ENCODE measurements around the gene CFAP161.

CFAP161 gene

DNA sequence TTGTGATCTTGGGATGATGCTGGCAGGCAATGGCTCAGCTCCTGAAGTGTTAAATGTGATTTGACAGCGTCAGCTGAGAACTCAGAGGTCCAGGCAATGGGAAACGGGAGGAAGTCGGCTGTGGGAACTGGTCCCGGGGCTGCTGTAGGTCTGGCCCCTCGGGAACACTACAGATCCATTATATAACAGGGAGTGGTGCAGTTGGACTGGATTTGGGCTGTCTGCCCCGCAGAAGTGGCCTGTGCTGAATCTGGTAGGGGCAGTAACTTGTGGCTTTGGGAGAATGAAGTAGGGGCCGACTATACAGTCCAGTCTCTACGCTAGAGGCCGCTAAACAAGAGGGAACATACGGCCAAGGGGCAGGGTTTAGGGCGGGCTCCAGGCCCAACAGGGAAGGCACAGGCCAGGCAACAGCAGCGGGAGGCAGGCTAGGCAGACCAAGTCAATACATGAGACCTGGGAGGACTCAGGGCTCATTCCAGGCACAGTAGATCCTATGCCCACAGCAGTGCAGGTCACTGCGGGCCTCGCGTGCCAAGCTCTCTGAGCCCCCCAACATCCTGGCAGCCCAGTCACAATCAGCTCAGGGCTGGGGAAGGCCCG, 42.3 kb downstream of the CFAP161 start:
- DNase-seq = no peak
- H3K27me3 Mint-ChIP-seq = peaks cover 4% of the 10 kb centered on the region
- no peaks in the 10 kb centered on the region for H3K4me1 Mint-ChIP-seq (ENCODE audit: low read depth)
- H3K36me3 Mint-ChIP-seq (ENCODE audit: low read depth) = no peaks in the 10 kb centered on the region
- no peak overlapping the region for H3K4me3 Mint-ChIP-seq
- no peak overlapping the region for H3K27ac Mint-ChIP-seq
- no peaks in the 10 kb centered on the region for H3K9me3 Mint-ChIP-seq

DNA sequence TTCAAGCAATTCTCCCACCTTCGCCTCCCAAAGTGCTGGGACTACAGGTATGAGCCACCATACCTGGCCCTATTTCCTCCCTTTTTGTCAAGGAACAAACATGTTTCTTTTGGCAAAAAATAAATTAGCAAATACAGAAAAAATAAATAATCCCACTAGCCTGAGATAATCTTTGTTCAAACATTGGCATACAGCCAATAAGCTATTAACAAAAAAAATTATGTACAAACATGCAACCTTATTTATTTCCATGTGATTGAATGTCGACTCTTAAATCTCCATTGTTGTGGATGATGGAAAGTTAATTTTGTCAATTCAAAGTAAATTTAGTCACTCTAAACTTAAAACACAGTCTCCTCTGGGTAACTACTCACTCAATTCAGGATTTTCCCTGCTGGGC, 44.3 kb downstream of the CFAP161 start:
- Mint-ChIP-seq H3K4me1 (ENCODE audit: low read depth) (peaks cover 14% of the 10 kb centered on the region), H3K9me3 (no peaks in the 10 kb centered on the region), H3K27ac (no peak overlapping the region), H3K36me3 (ENCODE audit: low read depth) (no peaks in the 10 kb centered on the region), H3K27me3 (peaks cover 19% of the 10 kb centered on the region), H3K4me3 (no peak overlapping the region)
- no peak for DNase-seq

DNA sequence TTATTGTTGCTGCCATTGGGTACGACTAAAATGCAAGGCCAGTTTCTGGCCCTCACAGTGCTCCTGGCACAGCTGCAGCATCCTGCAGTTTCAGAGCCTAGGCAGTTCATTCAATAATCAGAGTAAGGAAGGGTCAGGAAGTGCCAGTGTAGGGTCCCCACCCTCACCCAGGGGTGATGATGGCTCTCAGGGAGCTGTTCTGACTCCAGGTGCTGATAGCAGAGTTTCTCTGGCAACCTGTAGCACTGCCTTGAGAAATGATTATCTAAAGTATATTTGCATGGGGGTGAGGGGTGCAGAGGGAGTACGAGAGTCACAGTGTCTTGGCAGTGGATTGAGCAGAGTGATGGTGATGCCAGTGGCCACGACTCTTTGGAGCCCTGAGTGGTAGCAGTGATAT, 47.1 kb downstream of the CFAP161 start:
- peaks cover 27% of the 10 kb centered on the region for H3K4me1 Mint-ChIP-seq (ENCODE audit: low read depth)
- H3K36me3 Mint-ChIP-seq (ENCODE audit: low read depth) = no peaks in the 10 kb centered on the region
- H3K9me3 Mint-ChIP-seq = no peaks in the 10 kb centered on the region
- no peak overlapping the region for H3K27ac Mint-ChIP-seq
- no peak overlapping the region for H3K4me3 Mint-ChIP-seq
- peaks cover 28% of the 10 kb centered on the region for H3K27me3 Mint-ChIP-seq
- DNase-seq = no peak

DNA sequence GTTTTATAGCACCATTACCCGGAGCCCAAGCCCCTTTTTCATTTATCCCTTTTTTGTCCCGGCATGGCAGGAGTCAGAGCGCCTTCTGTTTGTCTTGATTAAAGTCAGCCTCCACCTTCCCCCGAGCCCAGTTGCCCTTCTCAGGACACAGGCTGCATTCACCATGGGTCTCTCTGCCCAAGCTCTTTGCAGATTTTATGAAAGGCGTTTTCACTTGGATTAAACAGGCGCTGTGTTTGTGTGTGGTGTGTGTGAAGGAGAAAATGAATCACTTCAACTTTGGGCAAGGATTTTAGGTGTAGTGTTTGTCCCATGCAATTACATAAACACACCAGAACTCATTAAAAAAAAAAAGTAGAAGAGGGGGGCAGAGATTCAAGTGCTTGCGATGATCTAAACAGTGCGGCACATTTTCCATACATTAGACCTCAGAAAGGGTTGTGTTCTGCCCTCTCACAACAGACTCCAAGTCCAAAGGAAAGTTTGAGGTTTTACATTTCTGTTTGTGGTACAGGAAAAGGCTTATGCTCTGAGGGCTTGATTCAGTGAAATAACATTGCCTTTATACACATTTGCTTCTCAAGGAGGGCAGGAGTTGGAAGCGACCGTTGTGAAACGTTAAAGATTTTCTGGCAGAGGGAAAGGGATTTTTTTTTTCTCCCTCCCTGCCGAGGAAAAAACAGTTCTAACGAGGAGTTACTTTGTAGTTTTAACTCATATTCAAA, 48.1 kb downstream of the CFAP161 start:
- Mint-ChIP-seq H3K27me3 (peaks cover 28% of the 10 kb centered on the region), H3K27ac (no peak overlapping the region), H3K9me3 (no peaks in the 10 kb centered on the region), H3K4me1 (ENCODE audit: low read depth) (peaks cover 27% of the 10 kb centered on the region), H3K4me3 (no peak overlapping the region), H3K36me3 (ENCODE audit: low read depth) (no peaks in the 10 kb centered on the region)
- DNase-seq = no peak

DNA sequence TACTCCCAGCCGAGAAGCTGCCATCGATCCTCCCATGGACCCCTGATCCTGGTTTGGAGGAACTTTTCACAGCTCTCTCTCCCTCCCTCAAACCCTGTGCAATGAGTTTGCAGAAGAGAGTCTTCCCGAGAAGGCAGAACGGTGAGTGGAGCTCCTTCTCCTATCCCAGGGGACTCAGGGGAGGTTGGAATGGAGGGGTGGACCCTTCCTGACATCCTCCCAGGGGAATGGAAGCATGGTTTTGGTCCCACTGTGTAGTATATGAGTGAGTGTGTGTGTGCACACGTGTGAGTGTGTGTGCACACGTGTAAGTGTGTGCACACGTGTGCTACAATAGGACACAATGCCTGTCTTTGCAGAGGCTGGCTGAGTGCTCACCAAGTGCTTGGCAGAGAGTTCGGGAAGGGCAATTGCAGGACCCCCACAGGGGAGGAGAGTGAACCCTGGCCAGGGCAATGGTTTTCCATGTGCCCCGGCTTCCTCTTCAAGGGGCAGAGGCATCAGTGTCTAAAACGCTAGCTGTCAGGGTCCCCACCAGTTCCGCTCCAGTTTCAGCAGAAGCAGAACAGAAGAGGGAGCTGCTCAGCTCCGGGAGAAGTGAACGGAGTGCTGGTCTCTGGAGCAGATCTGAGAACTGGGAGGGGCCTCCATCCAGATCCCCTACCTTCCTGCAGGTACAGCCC, 48.8 kb downstream of the CFAP161 start:
- H3K9me3 Mint-ChIP-seq = no peaks in the 10 kb centered on the region
- H3K27me3 Mint-ChIP-seq = peaks cover 28% of the 10 kb centered on the region
- H3K4me1 Mint-ChIP-seq (ENCODE audit: low read depth) = peaks cover 27% of the 10 kb centered on the region
- DNase-seq = no peak
- H3K4me3 Mint-ChIP-seq = no peak overlapping the region
- no peak overlapping the region for H3K27ac Mint-ChIP-seq
- H3K36me3 Mint-ChIP-seq (ENCODE audit: low read depth) = no peaks in the 10 kb centered on the region

DNA sequence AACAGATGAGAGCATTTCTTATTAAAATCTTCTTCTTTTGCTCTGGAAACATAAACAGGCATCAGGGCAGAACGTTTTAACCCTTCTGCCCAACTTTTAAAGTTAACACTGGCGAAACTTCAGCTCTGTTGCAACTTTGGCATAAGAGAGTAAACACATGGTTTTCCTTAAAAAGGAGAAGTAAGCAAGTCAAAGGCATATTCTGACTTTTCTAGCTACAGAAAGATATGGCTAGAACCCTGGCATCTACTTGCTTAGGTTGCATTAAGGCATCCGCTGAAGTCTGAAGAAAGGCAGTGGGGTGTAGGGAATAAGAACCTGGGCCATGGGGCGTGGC, 49.3 kb downstream of the CFAP161 start:
- Mint-ChIP-seq H3K9me3 (no peaks in the 10 kb centered on the region), H3K36me3 (ENCODE audit: low read depth) (no peaks in the 10 kb centered on the region), H3K27me3 (peaks cover 28% of the 10 kb centered on the region), H3K4me1 (ENCODE audit: low read depth) (peaks cover 27% of the 10 kb centered on the region), H3K27ac (no peak overlapping the region), H3K4me3 (no peak overlapping the region)
- no peak for DNase-seq

DNA sequence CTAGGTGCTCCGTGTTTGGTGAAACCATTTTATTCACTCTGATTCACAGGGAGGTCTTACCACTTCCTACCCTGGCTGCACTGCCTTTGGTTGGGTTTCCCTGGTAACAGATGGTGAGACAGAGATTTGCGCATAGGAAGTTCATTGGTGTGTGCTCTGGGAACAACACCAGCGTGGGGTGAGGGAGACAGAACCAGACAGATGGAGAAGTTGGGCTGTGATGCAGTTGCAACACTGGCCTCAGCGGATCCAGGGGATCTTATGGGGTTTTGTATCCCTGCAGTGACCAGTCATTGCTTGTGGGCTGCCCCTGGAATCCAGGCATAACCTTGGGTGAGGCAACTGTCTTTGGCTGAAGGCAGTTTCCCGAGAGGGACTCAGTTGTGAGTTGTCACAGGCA, 50.1 kb downstream of the CFAP161 start:
- H3K36me3 Mint-ChIP-seq (ENCODE audit: low read depth) = no peaks in the 10 kb centered on the region
- no peak overlapping the region for H3K27ac Mint-ChIP-seq
- no peak overlapping the region for H3K4me3 Mint-ChIP-seq

DNA sequence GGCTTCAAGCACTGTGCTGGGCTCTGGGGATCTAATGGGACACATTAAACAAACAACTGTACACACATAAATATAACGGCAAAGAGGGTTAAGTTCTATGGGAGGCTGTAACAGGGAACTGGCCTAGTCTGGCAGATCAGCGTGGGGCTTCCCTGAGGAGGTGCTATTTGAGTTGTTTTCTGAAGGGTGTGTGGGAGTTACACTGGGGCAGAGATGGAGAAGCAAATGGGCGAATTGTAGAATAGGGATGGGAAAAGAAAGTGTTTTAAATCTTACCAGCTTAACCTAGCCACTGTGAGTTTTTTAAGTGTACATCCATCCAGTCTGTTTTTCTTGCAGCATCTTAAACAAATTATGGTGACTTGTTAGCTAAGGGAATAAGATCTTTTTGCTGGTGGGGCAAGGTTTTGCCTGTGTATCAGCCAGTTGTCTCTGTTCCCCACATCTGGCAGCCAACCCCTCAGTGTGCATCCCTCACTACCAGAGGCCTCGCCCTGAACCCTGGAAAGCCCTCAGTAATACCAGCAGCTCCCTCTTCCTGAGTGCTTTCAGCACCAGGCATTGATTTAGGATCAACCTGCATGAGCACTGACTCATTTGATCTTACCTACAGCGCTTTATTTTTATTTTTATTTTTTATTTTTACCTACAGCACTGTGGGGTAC, 51.7 kb downstream of the CFAP161 start:
- no peaks in the 10 kb centered on the region for H3K36me3 Mint-ChIP-seq (ENCODE audit: low read depth)
- H3K9me3 Mint-ChIP-seq = no peaks in the 10 kb centered on the region
- no peak overlapping the region for H3K27ac Mint-ChIP-seq
- no peak overlapping the region for H3K4me3 Mint-ChIP-seq
- peaks cover 27% of the 10 kb centered on the region for H3K4me1 Mint-ChIP-seq (ENCODE audit: low read depth)
- peaks cover 28% of the 10 kb centered on the region for H3K27me3 Mint-ChIP-seq
- DNase-seq = no peak

More for the DNA sequence above, 50.1 kb downstream of the CFAP161 start:
- Mint-ChIP-seq H3K27me3 (peaks cover 28% of the 10 kb centered on the region), H3K9me3 (no peaks in the 10 kb centered on the region), H3K4me1 (ENCODE audit: low read depth) (peaks cover 27% of the 10 kb centered on the region)
- DNase-seq = no peak

DNA sequence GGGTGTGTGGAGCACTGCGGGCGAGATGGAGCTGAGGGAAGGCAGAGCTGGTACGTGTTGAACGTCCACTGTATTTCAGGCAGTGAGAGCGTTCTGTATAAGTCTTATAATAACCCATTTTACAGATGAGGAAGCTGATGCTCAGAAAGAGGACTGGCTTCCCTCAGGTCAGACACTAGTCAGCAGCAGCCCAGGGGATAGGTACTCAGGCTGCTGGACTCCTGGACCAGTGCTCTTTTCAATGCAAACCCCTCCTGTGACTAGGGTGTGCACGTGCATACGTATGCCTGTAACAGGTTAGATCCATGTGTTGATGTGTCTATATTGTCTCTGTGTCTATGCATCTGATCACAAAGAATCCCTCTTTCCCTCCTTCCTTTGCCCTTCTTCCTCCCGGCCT, 54.3 kb downstream of the CFAP161 start:
- Mint-ChIP-seq H3K27me3 (peaks cover 15% of the 10 kb centered on the region), H3K27ac (no peak overlapping the region), H3K9me3 (no peaks in the 10 kb centered on the region), H3K4me3 (no peak overlapping the region), H3K4me1 (ENCODE audit: low read depth) (peaks cover 13% of the 10 kb centered on the region), H3K36me3 (ENCODE audit: low read depth) (no peaks in the 10 kb centered on the region)
- no peak for DNase-seq

DNA sequence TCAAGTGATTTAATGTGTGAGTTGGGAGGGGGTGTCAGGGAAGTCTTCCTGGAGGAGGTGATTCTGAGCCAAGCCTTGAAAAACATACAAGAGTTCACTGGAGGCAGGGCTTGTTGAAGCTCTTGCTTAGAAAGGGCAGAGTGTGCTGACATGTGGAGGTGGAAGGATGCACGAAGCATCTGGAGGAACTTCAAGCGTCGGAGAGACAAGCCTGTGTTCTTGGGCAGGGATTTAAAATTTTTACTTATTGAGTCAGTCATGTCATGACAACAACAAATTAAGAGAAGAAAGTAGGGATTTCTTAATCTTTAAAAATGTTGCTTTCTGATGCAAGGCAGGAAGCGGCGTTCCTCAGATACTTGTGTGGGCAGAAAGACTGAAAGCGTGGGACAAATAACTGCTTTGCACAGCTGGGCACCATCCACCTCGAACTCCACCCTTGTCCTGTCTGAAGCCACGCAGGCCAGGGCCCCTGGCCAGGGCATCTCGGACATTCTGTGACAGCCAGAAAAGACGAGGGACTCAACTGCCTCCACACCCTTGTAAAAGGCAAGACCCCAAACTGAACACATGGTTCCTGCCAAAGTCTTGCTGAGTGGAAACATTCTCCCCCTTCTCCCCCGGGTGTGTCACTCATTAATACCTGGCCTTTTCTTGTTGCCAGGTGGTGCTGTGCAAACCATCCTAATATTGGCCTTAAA, 55.7 kb downstream of the CFAP161 start:
- peaks cover 3% of the 10 kb centered on the region for H3K4me1 Mint-ChIP-seq (ENCODE audit: low read depth)
- H3K4me3 Mint-ChIP-seq = no peak overlapping the region
- no peak for DNase-seq
- H3K27me3 Mint-ChIP-seq = peaks cover 5% of the 10 kb centered on the region
- H3K27ac Mint-ChIP-seq = no peak overlapping the region
- no peaks in the 10 kb centered on the region for H3K36me3 Mint-ChIP-seq (ENCODE audit: low read depth)
- no peaks in the 10 kb centered on the region for H3K9me3 Mint-ChIP-seq

DNA sequence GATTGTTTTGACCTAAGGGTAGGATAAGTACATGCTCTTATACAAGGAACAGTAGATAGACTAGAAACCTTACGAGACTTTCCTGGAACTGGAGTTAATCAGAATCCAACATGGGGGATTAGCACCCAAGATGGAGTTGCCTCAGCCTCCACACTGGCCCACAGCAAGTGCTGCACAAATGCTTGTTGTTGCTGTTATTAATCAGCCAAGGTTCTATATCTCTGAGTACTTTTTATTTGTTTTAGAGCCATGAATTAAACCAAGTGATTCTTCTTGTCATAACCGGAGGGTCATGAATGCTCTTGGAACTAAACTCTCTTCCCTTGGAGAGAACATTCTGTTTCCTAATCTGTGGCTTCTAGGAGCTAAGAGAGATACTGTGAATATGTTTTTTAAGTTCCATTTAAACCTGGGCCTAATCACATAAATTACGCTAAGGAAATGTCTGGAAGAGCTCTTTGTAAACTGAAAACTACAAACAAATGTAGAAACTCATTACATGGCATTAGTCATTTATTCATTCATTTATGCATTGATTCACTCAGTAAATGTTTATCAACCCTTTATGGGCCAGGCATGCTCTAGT, 56.9 kb downstream of the CFAP161 start:
- Mint-ChIP-seq H3K9me3 (no peaks in the 10 kb centered on the region), H3K4me1 (ENCODE audit: low read depth) (peaks cover 4% of the 10 kb centered on the region), H3K27me3 (peaks cover 5% of the 10 kb centered on the region), H3K27ac (no peak overlapping the region), H3K36me3 (ENCODE audit: low read depth) (no peaks in the 10 kb centered on the region), H3K4me3 (no peak overlapping the region)
- DNase-seq = no peak

DNA sequence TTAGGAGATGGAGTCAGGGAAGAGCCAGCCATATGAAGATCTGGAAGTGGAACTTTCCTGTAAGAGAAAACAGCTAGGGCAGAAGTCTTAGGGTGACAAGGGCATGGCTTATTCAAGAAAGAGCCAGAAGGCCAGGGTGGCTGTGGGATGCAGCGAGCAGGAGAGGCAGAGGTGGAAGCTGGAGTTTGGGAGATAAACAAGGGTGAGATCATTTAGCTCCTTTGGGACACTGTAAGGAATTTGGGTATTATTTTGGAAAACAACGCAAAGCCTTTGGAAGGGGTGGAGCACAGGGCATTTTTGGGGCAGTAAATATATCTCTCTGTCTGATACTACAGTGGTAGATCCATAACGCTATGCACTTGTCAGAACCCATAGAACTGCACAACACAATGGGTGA, 57.6 kb downstream of the CFAP161 start:
- peaks cover 4% of the 10 kb centered on the region for H3K4me1 Mint-ChIP-seq (ENCODE audit: low read depth)
- H3K27ac Mint-ChIP-seq = no peak overlapping the region
- peaks cover 5% of the 10 kb centered on the region for H3K27me3 Mint-ChIP-seq
- H3K36me3 Mint-ChIP-seq (ENCODE audit: low read depth) = no peaks in the 10 kb centered on the region
- no peaks in the 10 kb centered on the region for H3K9me3 Mint-ChIP-seq
- no peak overlapping the region for H3K4me3 Mint-ChIP-seq
- no peak for DNase-seq

DNA sequence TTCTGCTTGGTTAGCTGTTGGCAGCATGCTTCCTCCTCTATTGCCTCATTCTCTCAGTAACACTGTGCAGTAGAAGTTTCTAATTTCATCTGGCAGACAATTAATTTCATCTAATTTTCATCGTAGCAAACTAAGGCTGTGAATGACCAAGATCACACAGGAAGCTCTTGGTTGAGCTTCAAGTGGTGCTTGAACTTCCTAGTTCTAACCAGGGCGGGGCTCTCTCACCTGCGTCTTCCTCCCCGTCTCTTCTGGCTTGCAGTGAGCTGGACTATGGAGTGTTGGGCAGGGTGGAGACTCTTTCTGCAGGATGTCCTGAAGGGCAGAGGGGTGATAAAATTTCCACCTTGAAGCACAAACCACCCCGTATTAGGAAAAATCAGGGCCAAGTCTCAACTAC, 60.7 kb downstream of the CFAP161 start:
- DNase-seq = no peak
- Mint-ChIP-seq H3K4me1 (ENCODE audit: low read depth) (peaks cover 4% of the 10 kb centered on the region), H3K4me3 (no peak overlapping the region), H3K27me3 (peaks cover 15% of the 10 kb centered on the region), H3K9me3 (no peaks in the 10 kb centered on the region), H3K36me3 (ENCODE audit: low read depth) (no peaks in the 10 kb centered on the region), H3K27ac (no peak overlapping the region)

DNA sequence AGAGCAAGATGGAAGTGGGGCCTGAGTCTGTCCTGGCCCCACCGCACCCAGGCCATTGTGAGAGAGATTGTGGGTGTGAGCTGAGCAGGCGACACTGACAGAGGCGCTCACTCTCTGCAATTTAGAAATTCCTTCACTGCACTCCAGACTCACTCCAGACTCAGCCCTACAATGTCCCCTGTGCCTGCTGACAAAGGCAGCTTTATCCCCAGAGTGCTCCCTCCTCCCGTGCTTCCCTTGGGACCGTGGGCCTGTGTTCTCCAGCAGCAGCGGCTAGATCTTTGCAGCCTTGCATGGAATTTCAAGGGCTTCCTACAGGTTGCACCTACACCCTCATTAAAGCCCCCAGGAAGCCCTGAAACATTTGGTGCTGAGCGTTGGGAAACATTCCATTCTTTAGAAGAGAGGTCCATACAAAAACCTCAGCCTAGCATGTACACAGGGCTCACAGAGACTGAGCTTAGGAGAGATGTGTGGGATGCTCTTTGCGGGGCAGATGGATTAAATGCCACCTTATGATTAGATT, 61.3 kb downstream of the CFAP161 start:
- no peaks in the 10 kb centered on the region for H3K9me3 Mint-ChIP-seq
- no peaks in the 10 kb centered on the region for H3K36me3 Mint-ChIP-seq (ENCODE audit: low read depth)
- H3K27me3 Mint-ChIP-seq = peaks cover 15% of the 10 kb centered on the region
- H3K27ac Mint-ChIP-seq = no peak overlapping the region
- no peak overlapping the region for H3K4me3 Mint-ChIP-seq
- no peak for DNase-seq
- H3K4me1 Mint-ChIP-seq (ENCODE audit: low read depth) = peaks cover 4% of the 10 kb centered on the region
